Ishikawa (cell line): ENCODE data around the gene SIRT5.

Experiments used
- CEBPB ChIP-seq: IDR thresholded peaks from 2 replicates; pipeline ENCODE4 v1.6.1; 2012
- CREB1 ChIP-seq: IDR thresholded peaks from 2 replicates; pipeline ENCODE4 v1.6.1; 2012; ENCODE audit warnings: low read depth
- EGR1 ChIP-seq: IDR thresholded peaks from 2 replicates; pipeline ENCODE4 v1.6.1; 2012
- EP300 ChIP-seq: IDR thresholded peaks from 2 replicates; pipeline ENCODE4 v1.6.1; 2012; ENCODE audit warnings: borderline replicate concordance
- FOXM1 ChIP-seq: IDR thresholded peaks from 2 replicates; pipeline ENCODE4 v1.6.1; 2012; ENCODE audit warnings: low read depth, borderline replicate concordance
- MAX ChIP-seq: IDR thresholded peaks from 2 replicates; pipeline ENCODE4 v1.6.1; 2012
- NFIC ChIP-seq: IDR thresholded peaks from 2 replicates; pipeline ENCODE4 v1.6.1; 2012
- RAD21 ChIP-seq: IDR thresholded peaks from 2 replicates; pipeline ENCODE4 v1.6.1; 2012; ENCODE audit warnings: low read depth
- REST ChIP-seq: IDR thresholded peaks from 2 replicates; pipeline ENCODE4 v1.6.1; 2012; ENCODE audit warnings: low read depth, mild to moderate bottlenecking
- TAF1 ChIP-seq: IDR thresholded peaks from 2 replicates; pipeline ENCODE4 v1.6.1; 2012; ENCODE audit warnings: low read depth, mild to moderate bottlenecking
- TCF12 ChIP-seq: IDR thresholded peaks from 2 replicates; pipeline ENCODE4 v1.6.1; 2012; ENCODE audit warnings: low read depth
- TEAD4 ChIP-seq: IDR thresholded peaks from 2 replicates; pipeline ENCODE4 v1.6.1; 2012
- USF1 ChIP-seq: IDR thresholded peaks from 2 replicates; pipeline ENCODE4 v1.6.1; 2012
- YY1 ChIP-seq: IDR thresholded peaks from 2 replicates; pipeline ENCODE4 v1.6.1; 2012; ENCODE audit warnings: low read depth
- ZBTB7A ChIP-seq: IDR thresholded peaks from 2 replicates; pipeline ENCODE4 v1.6.1; 2012; ENCODE audit warnings: low read depth

Gene SIRT5

GRCh38 chr6:13539572-13539971, 34.8 kb upstream of the SIRT5 start:
- TF ChIP-seq FOXM1 (no peak), CREB1 (no peak), TAF1 (no peak), USF1 (no peak), REST (no peak), TEAD4 (no peak), RAD21 (no peak), EP300 (no peak), YY1 (no peak), CEBPB (no peak)

- TF ChIP-seq RAD21 = no peak
- no peak for TF ChIP-seq TCF12
- no peak for TF ChIP-seq NFIC
- TF ChIP-seq TAF1 = no peak
- no peak for TF ChIP-seq CEBPB
- no peak for TF ChIP-seq MAX
- TF ChIP-seq USF1 = no peak
Observed at GRCh38 chr6:13541496-13541895, 32.9 kb upstream of the SIRT5 start.

GRCh38 chr6:13544454-13545186, 29.8 kb upstream of the SIRT5 start:
- TF ChIP-seq EP300 (no peak), MAX (no peak), REST (no peak), FOXM1 (no peak), TAF1 (no peak), EGR1 (no peak), ZBTB7A (no peak), TEAD4 (no peak), CREB1 (no peak), NFIC (no peak), TCF12 (no peak), YY1 (no peak)

GRCh38 chr6:13545885-13546284, 28.5 kb upstream of the SIRT5 start:
- TF ChIP-seq REST = no peak
- TF ChIP-seq CEBPB = no peak
- TF ChIP-seq USF1 = no peak
- TF ChIP-seq TCF12 = no peak
- TF ChIP-seq EP300 = no peak
- no peak for TF ChIP-seq ZBTB7A
- TF ChIP-seq NFIC = no peak
- TF ChIP-seq YY1 = no peak
- no peak for TF ChIP-seq RAD21
- no peak for TF ChIP-seq EGR1
- no peak for TF ChIP-seq MAX
- TF ChIP-seq FOXM1 = no peak
- no peak for TF ChIP-seq TEAD4
